HG02759 (cell line): Measurements from ENCODE around the gene LETM1.
A peak's percentile ranks its signal among the peaks of the same experiment; 100 is the strongest.

Experiments
- ATAC-seq: cut with Tn5 transposase; IDR thresholded peaks from one replicate; pipeline ENCODE4 v1.9.1; 2021; ENCODE audit warnings: mild to moderate bottlenecking, moderate library complexity; ENCODE audit not compliant: unreplicated experiment

LETM1 gene

GRCh38 chr4:1856071-1856942, at the start of gene LETM1:
Gene LETM1 (minus strand): TSS chr4:1856156. CDS start chr4:1855950, 206 bp downstream.
- ATAC-seq: peak; percentile 90

- no peak for ATAC-seq
Measured at GRCh38 chr4:1904042-1904441, 48.1 kb upstream of the LETM1 start.

- ATAC-seq: no peak
Measured at GRCh38 chr4:1903035-1903434, 47.1 kb upstream of the LETM1 start.

GRCh38 chr4:1902243-1902642, 46.3 kb upstream of the LETM1 start:
- no peak for ATAC-seq

- ATAC-seq: no peak
Measured at GRCh38 chr4:1901127-1901526, 45.2 kb upstream of the LETM1 start.

- ATAC-seq: no peak
Measured at GRCh38 chr4:1900624-1901023, 44.7 kb upstream of the LETM1 start.

- no peak for ATAC-seq
Measured at GRCh38 chr4:1900087-1900433, 44.1 kb upstream of the LETM1 start.

- ATAC-seq: peak; percentile 76
Measured at GRCh38 chr4:1899149-1900086, 43.5 kb upstream of the LETM1 start.

- ATAC-seq: peak; percentile 4
Measured at GRCh38 chr4:1898681-1899080, 42.7 kb upstream of the LETM1 start.

- no peak for ATAC-seq
Measured at GRCh38 chr4:1898007-1898406, 42.1 kb upstream of the LETM1 start.

- ATAC-seq: no peak
Measured at GRCh38 chr4:1896658-1896991, 40.7 kb upstream of the LETM1 start.

- ATAC-seq: no peak
Measured at GRCh38 chr4:1895971-1896657, 40.2 kb upstream of the LETM1 start.

- ATAC-seq: no peak
Measured at GRCh38 chr4:1890979-1891570, 35.1 kb upstream of the LETM1 start.

GRCh38 chr4:1887052-1887451, 31.1 kb upstream of the LETM1 start:
- ATAC-seq: no peak

- ATAC-seq: no peak
Measured at GRCh38 chr4:1885414-1885813, 29.5 kb upstream of the LETM1 start.

GRCh38 chr4:1883583-1883982, 27.6 kb upstream of the LETM1 start:
- no peak for ATAC-seq

- no peak for ATAC-seq
Measured at GRCh38 chr4:1882850-1883271, 26.9 kb upstream of the LETM1 start.

GRCh38 chr4:1880332-1880731, 24.4 kb upstream of the LETM1 start:
- no peak for ATAC-seq

GRCh38 chr4:1879485-1879884, 23.5 kb upstream of the LETM1 start:
- no peak for ATAC-seq

GRCh38 chr4:1874201-1874600, 18.2 kb upstream of the LETM1 start:
- no peak for ATAC-seq

- ATAC-seq: no peak
Measured at GRCh38 chr4:1873776-1874175, 17.8 kb upstream of the LETM1 start.
